Skeletal muscle cell (primary cell): Measurements from ENCODE around the gene GALNT14.

ENCODE experiments used
- DNase-seq: peaks from one replicate; pipeline ENCODE4 v3.0.0-alpha.2; 2010; ENCODE audit warnings: low read depth
- H3K4me3 ChIP-seq: 2 replicates; pipeline ENCODE4 v1.5.1; 2011; ENCODE audit warnings: low read depth, mild to moderate bottlenecking, control low read depth, low read length, moderate library complexity

Gene GALNT14

DNA sequence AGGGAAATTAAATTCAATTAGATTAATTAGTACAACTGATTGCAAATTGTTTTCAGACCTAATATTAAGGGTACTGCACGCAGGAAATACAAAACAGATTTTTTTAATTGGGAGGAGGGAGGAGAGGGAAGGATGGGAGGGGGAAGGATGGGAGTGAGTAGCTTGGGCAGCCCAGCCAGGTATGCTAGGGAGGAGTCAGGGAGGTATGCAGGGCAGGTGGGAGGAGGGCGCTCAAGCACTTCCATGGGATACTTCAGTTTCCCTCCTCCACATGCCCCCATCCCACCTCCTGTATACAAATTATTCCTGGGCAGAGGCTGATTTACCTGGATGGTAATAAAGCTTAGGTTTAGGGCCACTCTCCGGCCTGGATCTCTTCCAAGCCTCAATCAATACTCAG, 254.4 kb downstream of the GALNT14 start:
- no peak for DNase-seq
- no peak overlapping the region for H3K4me3 ChIP-seq

DNA sequence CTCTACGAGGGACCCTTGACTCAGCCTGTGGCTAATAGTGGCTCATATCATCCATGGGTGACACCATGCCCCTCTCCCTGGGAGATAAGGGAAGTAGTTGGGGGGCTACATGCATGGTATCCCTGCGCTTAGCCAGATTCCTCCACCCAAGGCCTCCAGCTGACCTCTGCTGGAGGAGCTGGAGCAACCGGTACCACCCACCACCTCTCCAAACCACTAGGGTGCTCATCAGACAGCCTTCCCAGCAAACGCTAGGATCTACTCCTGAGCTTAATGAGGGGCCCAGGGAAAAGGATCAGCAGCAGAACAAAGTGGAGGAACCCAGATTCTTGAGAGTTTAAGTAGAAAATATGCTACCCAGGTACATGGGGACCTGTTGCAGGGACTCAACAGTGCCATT, 255.1 kb downstream of the GALNT14 start:
- DNase-seq = no peak
- H3K4me3 ChIP-seq = no peak overlapping the region

GRCh38 chr2:30880516-30880915, 257.7 kb downstream of the GALNT14 start:
- no peak for DNase-seq
- H3K4me3 ChIP-seq = no peak overlapping the region

DNA sequence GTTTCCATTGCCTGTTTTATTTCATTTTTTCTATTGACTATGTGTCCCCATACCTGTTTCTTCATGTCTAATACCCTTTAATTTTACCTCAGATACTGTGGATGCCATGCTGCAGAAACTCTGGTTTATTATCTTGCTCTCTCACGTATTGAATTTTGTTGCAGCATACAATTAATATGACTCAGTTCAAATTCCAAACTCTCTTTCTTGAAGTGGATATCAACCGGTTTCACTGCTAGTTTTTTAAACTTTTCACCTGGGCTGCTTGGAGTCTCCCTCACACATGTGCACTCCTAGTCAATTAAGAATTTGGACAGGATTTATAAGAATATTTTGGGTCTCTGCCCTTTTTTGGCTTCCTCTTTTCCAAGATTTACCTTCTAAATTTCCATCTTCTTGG, 260.4 kb downstream of the GALNT14 start:
- no peak overlapping the region for H3K4me3 ChIP-seq
- DNase-seq = no peak

- no peak for DNase-seq
- no peak overlapping the region for H3K4me3 ChIP-seq
Observed at GRCh38 chr2:30872797-30873196, 265.4 kb downstream of the GALNT14 start.

GRCh38 chr2:30871980-30872789, 266.1 kb downstream of the GALNT14 start:
- no peak overlapping the region for H3K4me3 ChIP-seq
- no peak for DNase-seq

DNA sequence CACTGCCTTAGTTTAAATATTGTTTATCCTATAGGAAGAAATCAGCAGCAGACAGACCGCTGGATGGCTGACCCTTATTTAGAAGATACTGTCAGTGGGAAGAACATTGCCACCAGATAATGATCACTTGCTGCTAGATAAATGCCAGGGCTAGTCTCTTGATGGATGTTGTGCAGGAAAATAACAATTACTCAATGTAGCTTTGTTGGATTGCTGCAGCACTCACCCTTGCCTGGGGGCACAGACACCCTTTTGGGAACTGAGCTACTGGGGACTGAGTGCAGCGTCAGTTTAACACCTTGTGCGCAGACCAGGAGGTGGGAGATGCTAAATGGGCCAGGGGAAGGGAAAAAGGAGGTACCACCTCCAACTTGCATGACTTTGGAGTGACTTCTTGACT, 266.8 kb downstream of the GALNT14 start:
- DNase-seq = no peak
- no peak overlapping the region for H3K4me3 ChIP-seq

GRCh38 chr2:30869988-30870387, 268.3 kb downstream of the GALNT14 start:
- DNase-seq = no peak
- no peak overlapping the region for H3K4me3 ChIP-seq

- H3K4me3 ChIP-seq = no peak overlapping the region
- DNase-seq = no peak
Observed at GRCh38 chr2:30867385-30867784, 270.9 kb downstream of the GALNT14 start.

GRCh38 chr2:30866974-30867373, 271.3 kb downstream of the GALNT14 start:
- no peak overlapping the region for H3K4me3 ChIP-seq
- no peak for DNase-seq

GRCh38 chr2:30865892-30866681, 272.2 kb downstream of the GALNT14 start:
- no peak overlapping the region for H3K4me3 ChIP-seq
- no peak for DNase-seq

- no peak overlapping the region for H3K4me3 ChIP-seq
- no peak for DNase-seq
Observed at GRCh38 chr2:30865243-30865642, 273.0 kb downstream of the GALNT14 start.

DNA sequence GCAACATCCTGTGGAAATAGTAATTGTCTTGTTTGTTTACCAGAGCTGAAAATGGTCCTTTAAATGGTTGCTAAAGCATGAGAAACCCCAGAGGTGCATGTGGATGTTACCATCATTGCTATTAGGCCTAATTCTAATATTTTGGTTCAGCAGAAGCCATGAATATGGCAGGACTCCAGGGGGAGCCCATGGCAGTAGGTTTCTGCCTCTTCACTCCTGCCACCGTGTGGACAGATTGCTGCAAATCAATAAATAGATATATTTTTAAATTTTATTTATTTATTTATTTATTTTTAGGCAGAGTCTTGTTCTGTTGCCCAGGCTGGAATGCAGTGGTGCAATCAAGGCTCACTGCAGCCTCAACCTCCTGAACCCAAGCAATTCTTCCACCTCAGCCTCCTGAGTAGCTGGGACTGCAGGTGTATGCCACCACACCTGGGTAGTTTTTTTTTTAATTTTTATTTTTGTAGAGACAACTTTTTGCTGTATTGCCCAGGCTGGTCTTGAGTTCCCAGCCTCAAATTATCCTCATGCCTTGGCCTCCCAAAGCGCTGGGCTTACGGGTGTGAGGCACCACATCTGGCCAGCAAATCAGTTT, 276.1 kb downstream of the GALNT14 start:
- peak; percentile 48 for DNase-seq
- H3K4me3 ChIP-seq = no peak overlapping the region

DNA sequence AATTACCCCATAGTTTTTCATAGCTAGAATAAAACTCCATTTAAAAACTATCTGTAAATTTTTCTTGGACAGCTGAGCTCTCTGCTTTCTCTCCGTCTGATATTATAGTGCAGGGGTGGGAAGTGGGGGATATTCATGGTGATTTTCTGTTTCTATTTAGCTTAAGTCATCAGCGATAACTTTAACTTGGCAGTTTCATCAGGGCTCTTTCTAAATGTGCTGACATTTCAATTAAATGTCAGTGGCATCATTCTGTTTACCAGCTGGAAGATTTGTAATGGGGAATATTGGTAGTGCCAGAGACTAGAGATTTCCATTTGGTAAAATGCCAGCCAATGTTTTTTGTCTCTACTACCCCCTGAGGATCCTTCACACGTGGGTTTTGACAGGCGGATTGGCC, 277.5 kb downstream of the GALNT14 start:
- DNase-seq = no peak
- H3K4me3 ChIP-seq = no peak overlapping the region
